Stimulated activated CD4-positive, alpha-beta T cell treated with anti-CD3 and anti-CD28 coated beads, Interleukin-4, amount 100 ng/mL, for 48 hours (primary cell): ENCODE data around the gene NLRP7.
"Not testable (repeated sequence)": the region's sequence is repeated elsewhere in the genome, so short reads cannot be mapped to it uniquely, and the experiment has no call there.

ENCODE experiments used
- DNase-seq, 2 donors: peaks; one replicate each; pipeline ENCODE4 v3.0.0-alpha.2; 2020; ENCODE audit warnings: low read depth in 2 of 2

Gene NLRP7

GRCh38 chr19:54919646-54920563 is 27.4 kb downstream of the NLRP7 start:
- not testable (repeated sequence) for DNase-seq

- DNase-seq, result no peak
These were observed 28.8 kb downstream of the NLRP7 start for GRCh38 chr19:54918499-54918898.

GRCh38 chr19:54916822-54917221 is 30.5 kb downstream of the NLRP7 start:
- DNase-seq, result no peak

- DNase-seq, result not testable (repeated sequence)
These were observed 39.4 kb downstream of the NLRP7 start for GRCh38 chr19:54907899-54908298.

- no peak for DNase-seq
These were observed 40.5 kb downstream of the NLRP7 start for GRCh38 chr19:54906819-54907218.

GRCh38 chr19:54905803-54906511 is 41.4 kb downstream of the NLRP7 start, which contains the start of gene NCR1:
TSS of gene NCR1 (plus strand) at chr19:54906148. CDS start at chr19:54906188, 40 bp downstream.
- no peak for DNase-seq

- no peak for DNase-seq
These were observed 41.9 kb downstream of the NLRP7 start for GRCh38 chr19:54905421-54905802.

GRCh38 chr19:54904261-54904660 is 43.1 kb downstream of the NLRP7 start:
- DNase-seq, result not testable (repeated sequence)

- no peak for DNase-seq
These were observed 44.0 kb downstream of the NLRP7 start for GRCh38 chr19:54903303-54903702.

GRCh38 chr19:54902061-54902460 is 45.3 kb downstream of the NLRP7 start:
- DNase-seq, result no peak

GRCh38 chr19:54901153-54901552 is 46.2 kb downstream of the NLRP7 start:
- DNase-seq, result not testable (repeated sequence)

- not testable (repeated sequence) for DNase-seq
These were observed 47.7 kb downstream of the NLRP7 start for GRCh38 chr19:54899646-54900045.

- not testable (repeated sequence) for DNase-seq
These were observed 48.6 kb downstream of the NLRP7 start for GRCh38 chr19:54898685-54899084.

- DNase-seq, result no peak
These were observed 51.3 kb downstream of the NLRP7 start for GRCh38 chr19:54896036-54896435.

GRCh38 chr19:54894106-54894505 is 53.2 kb downstream of the NLRP7 start:
- not testable (repeated sequence) for DNase-seq

GRCh38 chr19:54893406-54893805 is 53.9 kb downstream of the NLRP7 start:
- no peak for DNase-seq

- no peak for DNase-seq
These were observed 57.8 kb downstream of the NLRP7 start for GRCh38 chr19:54889566-54889965.

GRCh38 chr19:54888239-54888638 is 59.1 kb downstream of the NLRP7 start:
- DNase-seq, result no peak

- no peak for DNase-seq
These were observed 64.1 kb downstream of the NLRP7 start for GRCh38 chr19:54883228-54883627.

- no peak for DNase-seq
These were observed 64.6 kb downstream of the NLRP7 start for GRCh38 chr19:54882758-54883157.

GRCh38 chr19:54881884-54882283 is 65.4 kb downstream of the NLRP7 start:
- DNase-seq, result no peak

GRCh38 chr19:54877471-54877870 is 69.9 kb downstream of the NLRP7 start:
- no peak for DNase-seq

GRCh38 chr19:54875506-54875905 is 71.8 kb downstream of the NLRP7 start:
- DNase-seq, result no peak
